HG03025 (cell line): ENCODE results near the gene CAPRIN1.
"Not testable (repeated sequence)": the region's sequence is repeated elsewhere in the genome, so short reads cannot be mapped to it uniquely, and the experiment has no call there.

Experiments
- ATAC-seq: cut with Tn5 transposase; IDR thresholded peaks from one replicate; pipeline ENCODE4 v1.9.1; 2021; ENCODE audit warnings: mild to moderate bottlenecking, moderate library complexity; ENCODE audit not compliant: unreplicated experiment, low FRiP score

Gene CAPRIN1

GRCh38 chr11:34080609-34081008 is 29.1 kb downstream of the CAPRIN1 start:
- no peak for ATAC-seq

DNA sequence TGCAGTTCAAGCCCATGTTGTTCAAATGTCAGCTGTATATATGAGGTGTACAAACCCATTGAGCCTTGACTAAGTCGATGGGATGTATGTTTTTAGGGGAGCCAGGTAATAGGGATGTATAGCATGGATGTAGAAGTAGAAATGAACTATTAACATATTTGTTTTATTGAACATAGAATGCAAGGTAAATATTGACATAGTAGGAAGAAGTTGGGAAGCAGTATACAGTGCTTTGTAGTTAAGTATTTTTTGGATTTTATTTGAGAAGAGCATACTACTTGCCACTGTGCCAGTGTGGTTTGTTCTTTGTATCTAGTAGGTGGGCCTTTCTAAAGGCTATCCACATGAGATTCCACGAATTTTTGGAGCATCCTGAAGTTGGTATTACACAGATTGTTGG is 33.1 kb downstream of the CAPRIN1 start:
- no peak for ATAC-seq

- peak; percentile 75 for ATAC-seq
Measured at GRCh38 chr11:34086554-34087283, 35.2 kb downstream of the CAPRIN1 start.

- no peak for ATAC-seq
Measured at GRCh38 chr11:34091825-34092224, 40.3 kb downstream of the CAPRIN1 start.

GRCh38 chr11:34094900-34095299 is 43.4 kb downstream of the CAPRIN1 start:
- ATAC-seq, result not testable (repeated sequence)

GRCh38 chr11:34098813-34099212 is 47.3 kb downstream of the CAPRIN1 start:
- ATAC-seq, result no peak

- ATAC-seq, result no peak
Measured at GRCh38 chr11:34104680-34105078, 53.1 kb downstream of the CAPRIN1 start.

DNA sequence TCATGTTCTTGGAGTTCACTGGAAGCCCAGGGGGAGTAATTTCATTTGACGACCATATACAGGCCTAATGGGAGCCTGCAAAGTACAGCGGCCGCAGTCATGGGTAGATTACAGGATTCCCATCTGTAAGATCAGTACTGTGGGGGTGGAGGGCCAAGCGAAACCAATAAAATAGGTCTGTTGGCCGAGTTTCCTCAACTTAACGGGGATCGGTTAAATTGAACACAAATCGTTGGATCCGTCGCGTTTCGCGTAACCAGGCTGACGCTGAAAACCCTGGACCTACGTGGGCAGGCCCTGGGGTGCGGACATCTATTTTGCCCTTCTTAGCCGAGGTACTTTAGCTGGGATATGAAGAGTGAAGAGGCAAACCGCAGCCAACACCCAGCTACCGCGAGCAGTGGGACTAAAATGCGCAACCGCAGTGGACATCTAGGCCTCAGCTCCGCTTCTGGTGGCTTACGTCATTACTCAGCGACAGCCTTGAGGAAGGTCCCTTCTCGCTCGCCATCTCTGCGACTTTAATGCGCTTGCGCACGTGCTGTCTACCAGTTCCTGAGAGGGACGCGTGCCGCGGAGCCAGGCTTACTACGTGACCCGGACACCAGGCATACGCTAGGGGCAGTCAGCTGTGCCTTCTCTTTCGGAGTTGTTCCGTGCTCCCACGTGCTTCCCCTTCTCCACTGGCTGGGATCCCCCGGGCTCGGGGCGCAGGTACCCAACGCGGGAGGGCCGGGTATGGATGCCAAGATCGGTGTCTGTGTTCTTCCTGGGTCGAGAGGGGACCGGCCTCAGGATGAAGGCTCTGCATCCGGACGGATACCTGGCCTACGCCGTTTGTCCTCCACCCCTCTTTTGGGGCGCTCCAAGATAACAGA is 53.8 kb downstream of the CAPRIN1 start, which contains the start of gene NAT10:
Gene NAT10 (plus strand): TSS at position 551 of the 878 bp plus-strand sequence. CDS start 2,597 bp downstream, outside the sequence.
- ATAC-seq, result peak; percentile 89

DNA sequence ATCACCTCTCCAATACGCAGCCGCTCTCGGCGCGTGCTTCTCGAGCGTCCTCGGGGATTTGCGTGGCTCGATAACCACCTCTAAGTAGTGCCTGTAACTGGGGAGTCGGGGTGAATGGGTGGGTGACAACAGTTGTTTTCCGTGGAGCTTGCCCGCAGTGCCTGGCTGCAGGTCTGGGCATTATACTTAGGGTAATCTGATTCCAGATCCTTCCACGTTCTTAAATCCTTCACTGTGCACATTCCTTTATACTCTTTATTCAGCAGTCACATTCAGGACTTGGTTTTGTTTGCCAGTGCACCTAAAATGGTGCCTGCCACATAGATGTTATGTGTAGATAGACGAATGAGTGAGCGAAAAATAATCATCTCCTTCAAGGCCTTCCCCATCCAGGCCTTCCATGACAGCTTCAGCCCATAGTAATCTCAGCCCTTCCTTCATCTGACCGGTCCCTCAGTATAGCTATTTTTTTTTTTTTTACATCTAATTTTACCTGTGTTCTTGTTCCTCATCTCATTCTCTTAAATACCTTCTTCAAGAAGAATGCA is 54.5 kb downstream of the CAPRIN1 start:
- ATAC-seq, result peak; percentile 22

DNA sequence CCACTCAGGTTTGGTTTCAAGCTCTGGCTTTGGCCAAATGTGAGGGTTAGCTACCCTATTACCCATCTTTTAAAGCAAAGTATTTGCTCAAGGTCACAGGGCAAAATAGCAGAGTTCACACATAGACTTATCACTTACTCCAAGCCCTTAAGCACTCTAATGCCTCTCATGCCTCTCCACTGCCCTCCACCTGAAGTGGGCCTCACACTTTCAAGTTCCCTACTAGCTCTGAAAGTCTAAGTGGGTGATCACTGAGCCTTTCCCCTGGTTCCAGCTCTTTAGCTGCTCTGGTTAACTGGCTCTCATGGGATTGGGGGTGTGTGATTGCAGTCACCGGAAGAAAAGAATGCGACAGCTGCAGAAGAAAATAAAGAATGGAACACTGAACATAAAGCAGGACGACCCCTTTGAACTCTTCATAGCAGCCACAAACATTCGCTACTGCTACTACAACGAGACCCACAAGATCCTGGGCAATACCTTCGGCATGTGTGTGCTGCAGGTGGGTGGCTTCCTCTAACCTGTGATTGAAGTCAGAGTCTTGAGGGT is 60.3 kb downstream of the CAPRIN1 start:
- ATAC-seq, result no peak

DNA sequence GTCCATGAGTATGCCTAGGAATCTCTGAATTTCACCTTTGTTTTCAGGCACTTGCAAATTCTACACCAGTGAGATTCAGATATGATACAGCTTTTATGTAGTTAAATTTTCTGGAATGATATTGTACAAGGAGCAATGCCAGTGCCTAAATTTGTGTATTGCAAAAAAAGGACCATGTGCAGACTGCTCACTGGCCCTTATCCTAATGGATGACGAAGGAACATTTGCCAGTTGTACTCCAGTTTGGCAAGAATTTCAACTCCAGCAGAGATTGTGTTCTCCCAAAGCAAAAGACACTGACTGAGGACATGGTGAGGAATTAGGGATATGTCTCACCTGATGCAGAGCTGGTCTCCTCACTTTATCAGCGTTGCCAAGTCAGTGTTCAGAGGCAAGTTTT is 62.5 kb downstream of the CAPRIN1 start:
- no peak for ATAC-seq

- no peak for ATAC-seq
Measured at GRCh38 chr11:34114471-34114870, 62.9 kb downstream of the CAPRIN1 start.

- no peak for ATAC-seq
Measured at GRCh38 chr11:34120651-34121050, 69.1 kb downstream of the CAPRIN1 start.

DNA sequence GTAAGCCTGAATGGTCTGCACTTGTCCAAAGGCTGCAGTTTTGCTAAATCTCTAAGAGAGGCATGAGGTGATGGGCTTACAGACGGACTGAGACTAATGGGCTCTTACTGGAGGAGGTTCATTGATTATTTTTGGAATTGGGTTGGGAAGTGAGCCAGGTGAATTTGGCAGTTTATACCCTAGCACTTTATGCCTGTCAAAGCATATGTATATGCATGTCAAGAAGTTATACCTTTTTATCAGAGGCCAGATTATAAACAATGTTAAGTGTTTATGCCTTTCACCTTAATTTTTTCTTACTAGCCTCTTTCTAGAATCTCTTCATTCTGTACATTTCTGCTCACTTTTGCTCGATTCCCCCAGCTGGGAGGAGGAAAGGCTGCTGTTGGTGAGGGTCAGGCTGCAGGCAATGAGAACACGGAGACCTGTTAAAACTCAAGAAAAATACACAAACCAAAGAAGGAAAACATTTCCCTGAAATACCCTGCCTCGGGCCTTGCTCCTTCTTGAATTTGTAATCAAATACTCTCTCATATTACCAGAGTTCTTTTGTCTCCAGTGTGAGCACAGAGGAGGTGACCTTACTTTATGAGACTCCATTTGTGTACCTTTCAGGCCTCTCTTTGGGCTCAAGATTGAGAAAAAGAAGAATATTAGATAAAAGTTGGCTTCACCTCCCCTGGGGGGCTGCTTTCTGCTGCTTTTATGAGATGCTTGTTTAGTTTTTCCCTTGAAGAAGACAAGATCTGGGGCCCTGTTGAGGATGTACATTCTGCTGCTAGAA is 73.5 kb downstream of the CAPRIN1 start:
- ATAC-seq, result no peak

GRCh38 chr11:34126959-34127848 is 75.7 kb downstream of the CAPRIN1 start:
- ATAC-seq, result no peak

- no peak for ATAC-seq
Measured at GRCh38 chr11:34128824-34129223, 77.3 kb downstream of the CAPRIN1 start.

GRCh38 chr11:34132261-34132965 is 80.9 kb downstream of the CAPRIN1 start:
- ATAC-seq, result no peak

DNA sequence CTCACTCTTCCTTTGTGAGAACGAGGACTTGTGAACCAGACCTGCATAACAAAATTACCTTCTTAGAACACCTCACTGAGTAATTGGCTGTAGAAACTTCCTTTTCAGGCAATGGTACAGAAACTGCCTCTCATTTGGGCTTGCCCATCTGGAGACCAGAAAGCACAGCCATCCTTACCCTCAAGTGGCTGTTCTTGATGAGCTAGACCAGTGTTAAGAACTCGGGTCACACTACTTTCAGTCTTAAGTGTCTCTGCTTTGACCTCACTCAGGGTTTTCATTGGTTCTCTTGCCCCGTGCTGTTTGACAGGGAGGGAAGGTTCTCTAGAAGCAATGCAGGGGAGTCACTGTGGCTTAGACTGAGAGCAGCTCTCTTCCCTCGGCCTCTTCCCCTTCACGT is 83.2 kb downstream of the CAPRIN1 start:
- peak; percentile 69 for ATAC-seq

DNA sequence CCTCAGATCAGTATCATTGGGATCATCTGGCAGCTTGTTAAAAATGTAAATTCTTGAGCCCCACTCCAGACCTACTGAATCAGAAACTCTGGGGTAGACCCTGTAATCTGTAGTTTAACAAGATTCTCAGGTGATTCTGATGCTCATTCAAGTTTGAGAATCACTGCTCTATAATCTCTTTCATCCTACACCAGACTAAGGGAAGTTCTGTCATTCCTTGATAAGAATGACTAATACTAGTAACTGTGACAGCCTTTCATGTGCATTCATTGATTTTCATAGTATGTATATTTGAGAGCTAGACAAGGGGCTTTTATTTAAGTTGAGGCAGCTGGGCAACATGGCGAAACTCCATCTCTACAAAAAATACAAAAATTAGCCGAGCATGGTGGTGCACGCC is 83.9 kb downstream of the CAPRIN1 start:
- no peak for ATAC-seq
